ENCODE data around the gene THYN1.

DNA sequence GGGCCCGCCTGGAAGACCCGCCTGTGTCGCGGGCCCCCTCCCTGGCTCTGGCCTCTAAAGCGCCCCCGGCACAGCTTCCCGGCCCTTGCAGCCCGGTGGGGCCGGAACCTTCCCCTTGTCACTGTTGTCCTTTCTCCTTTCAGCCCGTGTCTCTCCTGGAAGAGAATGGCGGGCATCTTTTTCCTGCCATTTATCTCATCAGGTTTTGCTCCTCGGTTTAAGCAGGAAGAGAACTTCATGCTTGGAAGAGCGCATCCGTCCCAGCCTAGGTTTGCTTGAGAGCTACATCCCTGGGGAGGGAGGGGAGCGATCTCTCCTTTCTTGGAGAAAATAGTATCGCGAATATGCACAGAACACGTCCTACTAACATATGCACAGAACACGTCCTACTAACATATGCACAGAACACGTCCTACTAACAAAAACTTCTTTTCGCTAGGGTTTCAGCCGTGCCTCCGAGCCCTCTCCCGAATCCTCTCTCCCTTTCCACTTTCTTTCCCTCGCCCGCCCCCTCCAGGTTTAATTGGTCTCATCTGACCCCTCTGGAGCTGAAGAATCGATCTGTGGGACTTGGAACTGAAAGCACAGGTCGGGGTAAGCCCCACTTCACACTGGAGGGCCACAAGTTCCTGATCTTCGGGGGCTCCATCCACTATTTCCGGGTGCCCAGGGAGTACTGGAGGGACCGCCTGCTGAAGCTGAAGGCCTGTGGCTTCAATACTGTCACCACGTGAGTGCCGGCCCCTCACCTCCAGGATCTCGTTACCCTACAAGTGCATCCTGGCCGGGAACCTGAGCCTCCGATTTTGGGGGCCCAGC is 24.2 kb upstream of the THYN1 start:
- TF ChIP-seq, protein P1, sequence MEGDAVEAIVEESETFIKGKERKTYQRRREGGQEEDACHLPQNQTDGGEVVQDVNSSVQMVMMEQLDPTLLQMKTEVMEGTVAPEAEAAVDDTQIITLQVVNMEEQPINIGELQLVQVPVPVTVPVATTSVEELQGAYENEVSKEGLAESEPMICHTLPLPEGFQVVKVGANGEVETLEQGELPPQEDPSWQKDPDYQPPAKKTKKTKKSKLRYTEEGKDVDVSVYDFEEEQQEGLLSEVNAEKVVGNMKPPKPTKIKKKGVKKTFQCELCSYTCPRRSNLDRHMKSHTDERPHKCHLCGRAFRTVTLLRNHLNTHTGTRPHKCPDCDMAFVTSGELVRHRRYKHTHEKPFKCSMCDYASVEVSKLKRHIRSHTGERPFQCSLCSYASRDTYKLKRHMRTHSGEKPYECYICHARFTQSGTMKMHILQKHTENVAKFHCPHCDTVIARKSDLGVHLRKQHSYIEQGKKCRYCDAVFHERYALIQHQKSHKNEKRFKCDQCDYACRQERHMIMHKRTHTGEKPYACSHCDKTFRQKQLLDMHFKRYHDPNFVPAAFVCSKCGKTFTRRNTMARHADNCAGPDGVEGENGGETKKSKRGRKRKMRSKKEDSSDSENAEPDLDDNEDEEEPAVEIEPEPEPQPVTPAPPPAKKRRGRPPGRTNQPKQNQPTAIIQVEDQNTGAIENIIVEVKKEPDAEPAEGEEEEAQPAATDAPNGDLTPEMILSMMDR (IDR thresholded peaks at IDR 0.05) = no peak
- TF ChIP-seq EP300 (IDR thresholded peaks at IDR 0.05) = no peak
- no peak for TF ChIP-seq POLR2A (IDR thresholded peaks at IDR 0.05)

Data from suprapubic skin (tissue), 3 donors.